Esophagus muscularis mucosa (tissue), 4 donors: ENCODE results near the gene BIK. TPM values are rescaled to one million over a fixed set of nuclear protein-coding genes. Genes with fewer than 3 reads are reported as not detected.
A peak's percentile ranks its signal among the peaks of the same experiment; 100 is the strongest.

Source experiments
- DNase-seq: peaks from one replicate; pipeline ENCODE4 v3.0.0-alpha.2; 2017; ENCODE audit errors: extremely low spot score
- H3K27ac ChIP-seq, 4 donors: fragments of 200-600 bp; sonication (generic); replicated peaks in 1 of 4; 1 replicate in 3 of 4; 2 replicates in 1 of 4; pipeline ENCODE4 v1.5.1; 2016 to 2019; ENCODE audit warnings: mild to moderate bottlenecking in 1 of 4
- H3K27me3 ChIP-seq, 4 donors: fragments of 200-600 bp; sonication (generic); one replicate each; pipeline versions ENCODE4 v1.5.1 to v1.6.0; 2016 to 2019
- H3K36me3 ChIP-seq, 4 donors: fragments of 200-600 bp; sonication (generic); one replicate each; pipeline ENCODE4 v1.5.1; 2016 to 2019
- H3K4me1 ChIP-seq, 4 donors: fragments of 200-600 bp; sonication (generic); one replicate each; pipeline ENCODE4 v1.5.1; 2016 to 2019
- H3K4me3 ChIP-seq, 4 donors: fragments of 200-600 bp; sonication (generic); 1 replicate in 2 of 4; 2 replicates in 2 of 4; pipeline ENCODE4 v1.5.1; 2016 to 2019; ENCODE audit warnings: mild to moderate bottlenecking in 4 of 4, moderate library complexity in 1 of 4
- H3K9me3 ChIP-seq, 4 donors: fragments of 200-600 bp; sonication (generic); 1 replicate in 3 of 4; 2 replicates in 1 of 4; pipeline ENCODE4 v1.5.1; 2016 to 2019
- EP300 ChIP-seq: sonication (generic); formaldehyde crosslinking; IDR thresholded peaks from one replicate; pipeline ENCODE4 v1.6.1; 2017; ENCODE audit warnings: antibody characterized with exemption
- POLR2A ChIP-seq: fragments of 450-650 bp; IDR thresholded peaks from one replicate; pipeline ENCODE4 v1.6.1; 2017; ENCODE audit warnings: antibody characterized with exemption, moderate library complexity, mild to moderate bottlenecking, low read depth
- POLR2AphosphoS5 ChIP-seq, 2 donors: sonication (generic); formaldehyde crosslinking; IDR thresholded peaks; one replicate each; pipeline ENCODE4 v1.6.1; 2017; ENCODE audit warnings: antibody characterized with exemption in 2 of 2
- WGBS: methylation state at CpG from one replicate; pipeline ENCODE4 v1.1.5; 2018; 5-methylcytosine and 5-hydroxymethylcytosine counted together
- intact Hi-C: fragments of 100-400 bp; cut with DNase I; formaldehyde crosslinking; loops from one replicate; pipeline ENCODE4 v1.15.1; 2023
- total RNA-seq, 4 donors: library from RNA; depleted of rRNA; stranded (reverse); fragments of >200 nt; gene quantifications; one replicate each; pipeline versions ENCODE4 v1.1.0 to v1.2.1, GENCODE V29; 2016
- TF ChIP-seq, protein P1 (sequence below), 3 experiments: fragments of 200-600 bp in 2 of 3; fragments of 450-650 bp in 1 of 3; sonication (generic) in 2 of 3; IDR thresholded peaks; one replicate each; pipeline ENCODE4 v1.5.1; 2017 to 2019; ENCODE audit warnings: antibody characterized with exemption in 3 of 3, mild to moderate bottlenecking in 2 of 3, moderate library complexity in 1 of 3

Gene BIK
- total RNA-seq, 4 donors from 2014 or later: 0.32 TPM; not detected in 3

DNA sequence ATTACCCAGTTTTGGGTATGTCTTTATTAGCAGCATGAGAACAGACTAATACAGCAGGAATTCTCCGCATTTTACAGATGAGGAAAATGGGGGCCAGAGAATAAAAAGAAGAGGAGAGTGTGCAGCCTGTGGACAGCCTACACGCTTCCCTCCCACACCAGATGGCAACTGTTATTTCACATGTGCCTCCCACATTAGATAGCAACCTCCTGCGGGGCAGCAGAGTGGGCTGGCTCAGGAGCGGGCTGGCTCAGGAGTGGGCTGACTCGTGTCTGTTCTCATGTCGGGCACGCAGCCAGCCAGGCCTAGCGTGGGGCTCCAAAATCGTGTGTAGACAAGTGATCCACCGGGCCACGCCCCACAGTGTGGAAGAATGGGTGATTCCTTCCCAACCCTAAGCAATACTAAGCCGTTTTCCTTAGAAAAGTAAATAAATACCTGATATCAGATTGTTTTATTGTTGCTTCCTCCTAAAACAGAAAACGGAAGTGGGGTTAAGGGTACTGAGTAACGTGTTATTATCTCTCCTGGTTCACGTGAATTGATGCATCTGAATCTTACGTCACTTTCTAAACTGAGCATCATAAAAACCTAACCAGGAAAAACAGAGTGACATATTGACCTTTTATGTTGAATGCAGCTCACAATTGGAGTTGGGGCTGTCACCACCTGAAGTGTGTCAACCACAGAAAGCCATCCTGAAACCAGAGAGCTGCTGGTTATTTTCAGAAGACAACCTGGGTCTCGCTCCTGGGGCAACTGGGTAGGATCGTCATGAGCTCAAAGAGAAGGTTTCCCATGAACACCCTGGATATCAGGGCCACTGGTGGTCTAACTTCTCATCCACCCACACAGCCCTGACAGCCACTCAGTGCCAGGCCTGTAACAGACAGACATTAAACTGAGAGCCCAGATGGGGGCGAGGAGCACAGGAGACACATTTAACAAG is 24.6 kb upstream of the BIK start:
- no peak overlapping the region for H3K27ac ChIP-seq
- 86% methylated on average over 19 of the region's 19 CpGs for WGBS
- intact Hi-C loops: no loop called here

DNA sequence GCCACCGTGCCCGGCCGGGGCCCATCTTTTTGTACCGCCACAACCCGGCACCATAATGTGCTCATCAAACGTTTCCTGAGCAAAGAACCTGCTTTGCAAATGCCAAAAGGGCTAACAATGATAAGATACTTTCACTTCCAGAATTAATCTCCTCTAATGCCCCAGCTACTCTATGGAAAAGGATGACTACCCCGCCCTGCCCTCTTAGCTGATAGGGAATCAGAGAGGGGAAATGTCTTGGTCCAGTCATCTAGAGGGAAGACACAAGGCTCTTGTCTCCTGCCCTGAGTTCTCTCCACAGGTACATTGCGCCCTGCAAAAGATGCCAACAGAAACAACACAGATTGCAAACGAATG is 21.9 kb upstream of the BIK start:
- WGBS: 55% methylated on average over 9 of the region's 9 CpGs
- Histone ChIP-seq H3K36me3 (peaks cover 0 to 6% (median 0%) of the 10 kb centered on the region in 4 donors), H3K4me3 (peak overlapping the region; percentile 75 to 85 (median 81)), H3K27me3 (no peaks in the 10 kb centered on the region), H3K4me1 (peaks cover 12 to 16% (median 15%) of the 10 kb centered on the region in 4 donors), H3K9me3 (no peaks in the 10 kb centered on the region), H3K27ac (peak overlapping the region in 3 of 4 donors; percentile 56 to 74 (median 63))
- TF ChIP-seq POLR2AphosphoS5 (IDR thresholded peaks at IDR 0.05) (no peak), POLR2A (no peak), EP300 (no peak)
- TF ChIP-seq, protein P1, sequence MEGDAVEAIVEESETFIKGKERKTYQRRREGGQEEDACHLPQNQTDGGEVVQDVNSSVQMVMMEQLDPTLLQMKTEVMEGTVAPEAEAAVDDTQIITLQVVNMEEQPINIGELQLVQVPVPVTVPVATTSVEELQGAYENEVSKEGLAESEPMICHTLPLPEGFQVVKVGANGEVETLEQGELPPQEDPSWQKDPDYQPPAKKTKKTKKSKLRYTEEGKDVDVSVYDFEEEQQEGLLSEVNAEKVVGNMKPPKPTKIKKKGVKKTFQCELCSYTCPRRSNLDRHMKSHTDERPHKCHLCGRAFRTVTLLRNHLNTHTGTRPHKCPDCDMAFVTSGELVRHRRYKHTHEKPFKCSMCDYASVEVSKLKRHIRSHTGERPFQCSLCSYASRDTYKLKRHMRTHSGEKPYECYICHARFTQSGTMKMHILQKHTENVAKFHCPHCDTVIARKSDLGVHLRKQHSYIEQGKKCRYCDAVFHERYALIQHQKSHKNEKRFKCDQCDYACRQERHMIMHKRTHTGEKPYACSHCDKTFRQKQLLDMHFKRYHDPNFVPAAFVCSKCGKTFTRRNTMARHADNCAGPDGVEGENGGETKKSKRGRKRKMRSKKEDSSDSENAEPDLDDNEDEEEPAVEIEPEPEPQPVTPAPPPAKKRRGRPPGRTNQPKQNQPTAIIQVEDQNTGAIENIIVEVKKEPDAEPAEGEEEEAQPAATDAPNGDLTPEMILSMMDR (IDR thresholded peaks at IDR 0.05): no peak
- intact Hi-C loops: no loop called here
- DNase-seq: no peak

More for the DNA sequence above, 24.6 kb upstream of the BIK start:
- Histone ChIP-seq H3K4me3 (no peak overlapping the region), H3K27me3 (no peaks in the 10 kb centered on the region), H3K4me1 (peaks cover 12 to 16% (median 15%) of the 10 kb centered on the region in 4 donors), H3K9me3 (no peaks in the 10 kb centered on the region), H3K36me3 (peaks cover 0 to 6% (median 0%) of the 10 kb centered on the region in 4 donors)
- TF ChIP-seq, protein P1 (IDR thresholded peaks at IDR 0.05): no peak
- TF ChIP-seq POLR2A (no peak), EP300 (no peak), POLR2AphosphoS5 (IDR thresholded peaks at IDR 0.05) (no peak)
- DNase-seq: no peak

DNA sequence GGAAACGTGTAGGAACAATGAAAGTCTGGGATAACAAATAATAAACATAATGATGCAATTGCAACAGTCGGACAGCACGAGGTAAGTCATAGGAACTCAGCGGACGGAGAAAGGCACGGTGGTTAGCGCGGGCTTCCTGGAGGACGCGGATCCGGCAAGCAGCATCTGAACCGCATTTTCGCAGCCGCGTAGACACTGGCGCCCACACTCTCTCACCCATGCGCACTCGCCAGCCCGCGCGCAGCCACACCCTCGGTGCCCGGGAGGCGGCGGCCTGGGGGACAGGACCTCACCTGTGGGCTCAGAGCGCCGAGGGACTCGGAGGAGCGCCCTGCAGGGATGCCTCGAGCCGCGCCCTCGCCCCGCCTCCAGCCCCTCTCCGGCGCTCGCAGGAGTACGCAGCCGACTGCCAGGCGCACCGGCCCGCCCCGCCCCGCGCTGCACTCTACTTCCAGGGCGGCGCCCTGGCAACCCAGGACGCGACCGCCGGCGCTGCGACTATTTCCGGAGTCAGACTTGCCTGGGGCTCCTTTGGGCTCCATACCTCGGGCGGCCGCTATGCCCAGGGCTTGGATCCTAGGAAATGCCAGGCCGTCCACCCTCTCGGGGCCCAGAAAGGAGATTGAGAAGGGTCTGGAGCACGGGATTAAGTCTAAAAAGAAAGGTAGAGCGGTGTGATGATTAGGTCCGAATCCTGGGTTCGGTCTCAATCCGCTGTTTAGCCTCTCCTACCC is 21.4 kb upstream of the BIK start, which contains the start of gene TTLL1:
TSS of gene TTLL1 (minus strand) at position 408 of the 734 bp plus-strand sequence. CDS start 13,805 bp downstream, outside the sequence.
- H3K4me3 ChIP-seq: peak within 1 kb of the TSS; percentile 75 to 85 (median 81)
- intact Hi-C loops: no loop called here
- peak; percentile 94 for DNase-seq
- H3K27me3 ChIP-seq: no peaks in the 10 kb centered on the region
- no peaks in the 10 kb centered on the region for H3K9me3 ChIP-seq
- peaks cover 0 to 6% (median 0%) of the 10 kb centered on the region in 4 donors for H3K36me3 ChIP-seq
- 6% methylated on average over 40 of the region's 64 CpGs for WGBS
- TF ChIP-seq, protein P1 (IDR thresholded peaks at IDR 0.05): peak in 2 of 3 experiments; percentile 22 to 25
- TF ChIP-seq POLR2AphosphoS5 (IDR thresholded peaks at IDR 0.05): peak; percentile 61 to 76
- TF ChIP-seq POLR2A: no peak
- no peak for TF ChIP-seq EP300
- peaks cover 12 to 16% (median 15%) of the 10 kb centered on the region in 4 donors for H3K4me1 ChIP-seq
- H3K27ac ChIP-seq: peak within 1 kb of the TSS; percentile 50 to 74 (median 60)

- intact Hi-C loops: no loop called here
- Histone ChIP-seq H3K4me1 (peaks cover 15 to 16% (median 16%) of the 10 kb centered on the region in 4 donors), H3K4me3 (no peak overlapping the region), H3K36me3 (peaks cover 0 to 6% (median 0%) of the 10 kb centered on the region in 4 donors), H3K9me3 (no peaks in the 10 kb centered on the region), H3K27me3 (no peaks in the 10 kb centered on the region), H3K27ac (peak overlapping the region in 2 of 4 donors; percentile 50 to 74)
- TF ChIP-seq, protein P1 (IDR thresholded peaks at IDR 0.05): peak; percentile 21 to 42 (median 25)
- TF ChIP-seq POLR2A: no peak
- DNase-seq: no peak
- 47% methylated on average over 6 of the region's 6 CpGs for WGBS
Observed at GRCh38 chr22:43090130-43090789, 20.3 kb upstream of the BIK start.
